Activated CD8-positive, alpha-beta memory T cell treated with anti-CD3 and anti-CD28 coated beads, Interleukin-2, amount 50 U/mL, for 1 hour (primary cell): Measurements from ENCODE around the gene PVALEF.

Source experiments
- DNase-seq: peaks from one replicate; pipeline ENCODE4 v3.0.0-alpha.2; 2020; ENCODE audit errors: extremely low read depth

The PVALEF gene

DNA sequence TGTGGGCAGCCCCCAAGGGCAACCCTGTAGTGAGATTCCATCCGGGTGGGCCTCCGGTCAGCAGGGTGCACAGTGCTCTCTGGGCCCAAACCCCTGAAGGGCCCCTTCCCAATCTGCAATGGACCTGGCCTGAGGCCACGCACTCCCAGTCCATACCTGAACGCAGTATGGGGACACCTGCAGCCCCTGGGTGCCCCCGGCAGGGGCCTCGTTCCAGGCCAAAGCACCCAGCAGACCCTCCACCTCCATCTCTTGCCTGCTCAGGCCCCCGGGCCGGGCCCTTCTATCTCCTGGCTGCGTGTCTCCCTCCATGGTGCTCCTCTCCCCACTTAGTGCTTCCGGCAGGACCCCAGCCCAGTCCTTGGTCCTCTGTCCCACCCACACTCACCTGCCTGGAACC lies 18.0 kb downstream of the PVALEF start:
- no peak for DNase-seq

GRCh38 chr17:81183807-81184206 lies 18.5 kb downstream of the PVALEF start:
- no peak for DNase-seq

GRCh38 chr17:81184555-81184954 lies 19.2 kb downstream of the PVALEF start:
- DNase-seq = no peak

DNA sequence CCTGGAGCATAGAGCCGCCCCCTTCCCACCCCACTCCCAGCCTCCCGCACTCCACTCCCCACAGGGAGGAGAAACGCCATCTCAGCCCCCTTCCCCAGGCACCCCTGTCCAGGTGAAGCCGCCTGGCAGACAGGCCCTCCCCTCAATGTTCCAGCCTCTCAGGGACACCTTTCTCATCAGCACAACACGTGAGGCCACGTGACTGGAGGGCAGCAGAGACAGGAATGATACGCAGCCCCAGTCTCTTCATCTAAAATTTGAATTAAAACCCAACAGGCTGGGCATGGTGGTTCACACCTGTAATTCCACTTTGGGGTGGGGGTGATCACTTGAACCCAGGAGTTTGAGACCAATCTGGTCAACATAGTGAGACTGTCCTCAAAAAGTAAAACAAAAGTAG lies 20.9 kb downstream of the PVALEF start:
- DNase-seq = no peak

DNA sequence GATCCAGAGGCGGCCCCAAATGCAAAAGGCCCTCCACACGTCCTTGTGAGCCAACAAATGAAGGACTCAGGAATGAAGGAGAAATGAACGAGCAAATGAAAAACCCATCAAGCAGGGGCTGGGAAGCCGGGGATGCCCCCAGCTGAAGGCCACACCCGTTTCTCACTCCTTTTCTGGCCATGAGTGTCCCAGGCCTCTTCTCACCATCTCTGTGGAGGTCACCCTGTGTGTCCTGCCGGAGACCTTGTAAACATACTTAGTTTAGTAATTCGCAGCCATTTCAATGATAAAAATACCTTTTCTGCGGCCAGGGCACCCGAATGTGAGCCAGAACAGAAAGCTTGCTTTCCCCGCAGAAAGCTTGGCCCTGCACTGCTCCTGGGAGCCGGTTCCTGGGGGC lies 21.8 kb downstream of the PVALEF start:
- DNase-seq = no peak

GRCh38 chr17:81187586-81188490 lies 22.5 kb downstream of the PVALEF start:
- DNase-seq = no peak

- no peak for DNase-seq
These were observed 23.2 kb downstream of the PVALEF start for GRCh38 chr17:81188491-81188840.

DNA sequence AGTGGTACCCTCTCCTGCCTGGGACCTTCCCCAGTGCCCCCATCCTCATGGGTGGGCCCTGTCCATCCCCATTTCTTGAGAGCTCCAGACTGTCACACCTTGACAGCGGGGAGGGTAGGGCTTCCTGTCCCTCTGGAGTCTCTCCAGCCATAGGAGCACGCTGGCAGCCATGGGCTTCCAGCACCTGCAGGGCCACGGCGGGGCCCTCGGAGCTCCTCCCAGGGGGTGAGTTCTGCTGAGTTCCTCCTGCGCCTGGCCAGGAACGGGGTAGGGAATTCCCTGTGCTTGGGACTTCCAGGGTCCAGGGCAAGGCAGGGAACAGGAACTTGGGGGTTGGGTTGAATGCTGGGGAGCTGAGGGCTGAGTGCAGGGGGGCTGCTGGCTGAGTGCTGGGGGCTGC lies 23.7 kb downstream of the PVALEF start:
- no peak for DNase-seq

- no peak for DNase-seq
These were observed 24.6 kb downstream of the PVALEF start for GRCh38 chr17:81189670-81190530.

- no peak for DNase-seq
These were observed 25.3 kb downstream of the PVALEF start for GRCh38 chr17:81190591-81190990.

GRCh38 chr17:81191116-81191515 lies 25.8 kb downstream of the PVALEF start:
- DNase-seq = no peak

- DNase-seq = no peak
These were observed 26.3 kb downstream of the PVALEF start for GRCh38 chr17:81191646-81192045.

DNA sequence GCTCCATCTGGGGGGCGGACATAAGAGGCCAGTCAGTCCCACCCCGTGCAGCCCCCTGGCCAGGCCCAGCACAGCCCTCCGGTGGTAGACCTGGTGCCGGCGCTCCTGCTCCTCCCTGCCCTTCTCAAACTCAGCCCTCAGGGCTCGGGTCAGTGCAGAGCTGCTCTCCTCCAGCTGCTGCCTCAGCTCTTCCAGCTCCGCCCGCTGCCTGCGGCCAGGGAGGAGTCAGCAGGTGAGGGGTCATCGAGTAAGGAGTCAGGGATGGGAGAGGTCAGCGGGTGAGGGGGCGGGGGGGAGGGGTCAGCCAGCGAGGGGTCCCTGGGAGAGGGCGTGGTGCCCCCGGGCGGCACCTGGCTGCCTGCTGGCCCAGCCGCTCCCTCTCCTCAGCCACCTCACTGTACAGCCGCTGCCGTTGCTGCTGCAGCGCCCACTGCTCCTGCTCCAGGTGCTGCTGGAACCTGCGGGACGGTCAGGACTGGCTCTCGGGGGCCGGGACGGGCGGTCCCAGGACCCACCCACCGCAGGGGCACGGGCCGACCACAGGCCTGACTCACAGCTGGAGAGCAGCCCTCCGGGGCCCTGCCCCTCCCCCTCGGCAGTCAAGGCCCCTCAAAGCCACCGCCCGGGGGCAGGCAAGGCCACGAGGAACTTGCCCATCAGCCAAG lies 27.2 kb downstream of the PVALEF start:
- no peak for DNase-seq

GRCh38 chr17:81193051-81193410 lies 27.7 kb downstream of the PVALEF start:
- no peak for DNase-seq

DNA sequence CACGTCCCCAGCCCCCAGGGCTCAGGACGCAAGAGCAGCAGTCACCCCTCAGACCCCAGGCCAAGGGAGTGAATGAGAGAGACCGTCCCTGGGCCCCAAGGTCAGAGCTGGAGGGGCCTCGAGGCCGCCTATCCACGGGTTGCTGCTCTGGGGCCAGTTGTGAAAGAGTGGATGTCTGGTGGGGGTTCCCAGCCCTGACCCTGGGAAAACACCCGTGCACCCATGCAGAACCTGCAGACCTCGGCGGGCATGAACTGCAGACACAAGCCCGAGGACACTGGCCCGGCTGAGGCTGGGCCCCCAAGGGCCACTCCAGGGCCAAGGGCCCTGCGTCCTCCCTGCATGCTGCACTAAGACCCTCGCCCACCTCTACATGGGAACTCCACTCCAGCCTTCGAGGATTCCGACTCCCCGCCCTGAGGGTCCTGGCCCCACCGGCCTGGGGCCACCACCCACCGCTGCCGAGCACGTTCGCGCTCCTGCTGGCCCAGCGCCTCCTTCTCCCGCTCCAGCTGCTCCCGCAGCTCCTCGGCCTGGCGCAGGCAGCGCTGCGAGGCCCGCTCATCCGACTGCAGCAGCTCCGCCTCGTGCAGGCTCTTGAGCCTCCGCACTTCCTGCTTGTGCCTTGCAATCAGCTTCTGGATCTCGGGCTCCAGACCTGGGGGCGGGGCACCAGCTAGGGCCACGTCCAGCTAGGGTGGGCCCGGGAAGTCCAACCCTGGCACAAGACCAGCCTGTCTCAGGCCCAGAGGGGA lies 28.3 kb downstream of the PVALEF start:
- DNase-seq = no peak

GRCh38 chr17:81194225-81194760 lies 29.0 kb downstream of the PVALEF start:
- no peak for DNase-seq

GRCh38 chr17:81194941-81195901 lies 29.9 kb downstream of the PVALEF start:
- no peak for DNase-seq

DNA sequence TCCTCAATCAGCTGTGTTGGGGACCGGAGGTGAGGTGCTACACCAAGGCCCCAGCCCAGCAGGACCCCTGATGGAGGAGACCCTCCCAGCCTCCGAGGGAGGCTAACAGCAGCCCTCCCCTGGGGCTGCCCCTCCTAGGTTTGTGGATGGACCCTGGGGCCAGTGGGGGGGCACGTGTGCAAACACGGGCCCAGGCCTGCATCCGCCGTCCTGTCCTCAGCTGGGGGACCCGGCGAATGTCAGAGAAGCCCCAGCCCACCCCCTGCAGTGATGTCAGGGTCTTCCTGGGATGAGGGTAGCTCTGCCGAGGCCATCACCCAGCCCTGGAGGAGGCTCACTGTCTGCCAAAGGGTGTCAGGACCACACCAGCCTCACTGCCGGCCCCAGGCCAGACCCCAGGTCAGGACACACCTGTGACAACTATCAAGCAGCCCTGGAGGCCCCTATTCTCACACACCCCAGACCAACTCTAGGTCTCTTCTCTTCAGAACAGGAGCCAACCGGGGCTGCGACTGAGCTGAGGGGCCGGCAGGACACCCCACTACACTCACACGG lies 30.7 kb downstream of the PVALEF start:
- no peak for DNase-seq

- DNase-seq = no peak
These were observed 31.4 kb downstream of the PVALEF start for GRCh38 chr17:81196505-81197408.
